ENCODE results near the gene PIMREG.

PIMREG gene

DNA sequence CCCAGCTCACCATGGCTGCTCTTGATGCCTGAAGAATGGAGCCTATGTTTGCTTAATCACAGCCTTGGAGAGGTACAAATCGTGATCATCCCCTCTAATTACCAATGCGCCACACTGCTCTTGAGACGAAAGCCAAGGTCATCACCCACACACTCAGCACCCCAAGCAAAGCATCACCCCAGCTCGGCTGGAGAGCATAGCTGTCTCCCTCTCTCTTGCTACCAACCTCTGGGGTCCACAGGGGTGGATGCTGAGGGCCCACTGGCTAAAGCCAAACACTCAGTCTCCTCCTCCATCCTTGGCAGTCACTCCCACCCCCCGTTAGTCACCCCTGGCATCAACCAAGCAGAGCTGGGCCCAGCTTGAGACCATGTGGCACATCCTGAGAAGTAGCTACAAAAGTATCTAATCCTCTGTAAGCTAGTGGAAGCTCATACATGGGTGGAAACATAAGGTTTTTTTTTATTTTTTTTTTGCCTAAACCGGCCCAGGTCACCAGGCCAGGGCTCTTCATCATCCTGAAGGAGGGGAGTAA lies 44.8 kb downstream of the PIMREG start:
- Histone ChIP-seq H3K36me3 (ENCODE audit: insufficient read depth) (no peaks in the 10 kb centered on the region), H3K4me2 (no peak overlapping the region), H4K20me1 (ENCODE audit: insufficient read depth) (no peaks in the 10 kb centered on the region), H2AFZ (ENCODE audit: low read depth) (no peak overlapping the region), H3K9ac (no peak overlapping the region), H3K27ac (no peak overlapping the region), H3K27me3 (ENCODE audit: insufficient read depth, low read depth) (no peaks in the 10 kb centered on the region), H3K4me1 (ENCODE audit: low read depth, poor library complexity, severe bottlenecking) (no peaks in the 10 kb centered on the region), H3K4me3 (IDR thresholded peaks at IDR 0.05; ENCODE audit: insufficient read depth, low read depth, low read length) (no peak overlapping the region), H3K79me2 (ENCODE audit: insufficient read depth, low read depth) (no peaks in the 10 kb centered on the region)
- TF ChIP-seq, protein P1, sequence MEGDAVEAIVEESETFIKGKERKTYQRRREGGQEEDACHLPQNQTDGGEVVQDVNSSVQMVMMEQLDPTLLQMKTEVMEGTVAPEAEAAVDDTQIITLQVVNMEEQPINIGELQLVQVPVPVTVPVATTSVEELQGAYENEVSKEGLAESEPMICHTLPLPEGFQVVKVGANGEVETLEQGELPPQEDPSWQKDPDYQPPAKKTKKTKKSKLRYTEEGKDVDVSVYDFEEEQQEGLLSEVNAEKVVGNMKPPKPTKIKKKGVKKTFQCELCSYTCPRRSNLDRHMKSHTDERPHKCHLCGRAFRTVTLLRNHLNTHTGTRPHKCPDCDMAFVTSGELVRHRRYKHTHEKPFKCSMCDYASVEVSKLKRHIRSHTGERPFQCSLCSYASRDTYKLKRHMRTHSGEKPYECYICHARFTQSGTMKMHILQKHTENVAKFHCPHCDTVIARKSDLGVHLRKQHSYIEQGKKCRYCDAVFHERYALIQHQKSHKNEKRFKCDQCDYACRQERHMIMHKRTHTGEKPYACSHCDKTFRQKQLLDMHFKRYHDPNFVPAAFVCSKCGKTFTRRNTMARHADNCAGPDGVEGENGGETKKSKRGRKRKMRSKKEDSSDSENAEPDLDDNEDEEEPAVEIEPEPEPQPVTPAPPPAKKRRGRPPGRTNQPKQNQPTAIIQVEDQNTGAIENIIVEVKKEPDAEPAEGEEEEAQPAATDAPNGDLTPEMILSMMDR (conservative IDR thresholded peaks at IDR 0.05; ENCODE audit: low read depth, low read length) = no peak

DNA sequence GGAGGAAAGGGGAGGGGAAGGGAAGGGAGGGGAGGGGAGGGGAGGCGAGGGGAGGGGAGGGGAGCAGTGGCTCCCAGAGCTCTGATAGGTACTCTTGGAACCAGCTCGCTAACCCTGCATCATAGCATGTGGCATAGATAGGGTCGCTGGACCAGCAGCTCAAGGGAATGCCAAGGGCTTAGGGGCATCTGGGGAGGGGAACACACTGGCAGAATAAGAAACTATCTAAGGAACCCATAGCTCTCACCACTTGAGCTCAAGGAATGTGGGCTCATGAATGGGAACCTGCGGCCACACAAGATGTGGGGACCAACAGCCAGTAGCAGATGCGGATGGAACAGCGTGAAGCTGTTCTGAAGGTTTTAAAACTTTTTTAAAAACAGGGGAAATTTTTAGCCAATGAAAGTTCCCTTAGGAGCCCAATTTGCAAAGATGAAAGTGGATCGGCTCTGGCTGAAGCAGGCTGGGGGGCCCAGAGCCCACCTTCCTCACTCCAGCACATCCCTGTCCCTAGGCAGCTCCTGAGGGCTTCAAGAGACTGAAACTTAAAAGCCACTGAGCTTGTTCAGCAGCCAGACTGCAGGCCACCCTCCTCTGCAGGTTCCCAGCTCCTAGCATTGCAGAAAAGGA lies 46.9 kb downstream of the PIMREG start:
- Histone ChIP-seq H2AFZ (ENCODE audit: low read depth) (no peak overlapping the region), H3K27ac (no peak overlapping the region), H4K20me1 (ENCODE audit: insufficient read depth) (no peaks in the 10 kb centered on the region), H3K79me2 (ENCODE audit: insufficient read depth, low read depth) (no peaks in the 10 kb centered on the region), H3K9ac (no peak overlapping the region), H3K36me3 (ENCODE audit: insufficient read depth) (no peaks in the 10 kb centered on the region), H3K4me2 (no peak overlapping the region), H3K4me3 (IDR thresholded peaks at IDR 0.05; ENCODE audit: insufficient read depth, low read depth, low read length) (no peak overlapping the region), H3K4me1 (ENCODE audit: low read depth, poor library complexity, severe bottlenecking) (no peaks in the 10 kb centered on the region), H3K27me3 (ENCODE audit: insufficient read depth, low read depth) (no peaks in the 10 kb centered on the region)
- TF ChIP-seq, protein P1 (conservative IDR thresholded peaks at IDR 0.05; ENCODE audit: low read depth, low read length) = no peak

DNA sequence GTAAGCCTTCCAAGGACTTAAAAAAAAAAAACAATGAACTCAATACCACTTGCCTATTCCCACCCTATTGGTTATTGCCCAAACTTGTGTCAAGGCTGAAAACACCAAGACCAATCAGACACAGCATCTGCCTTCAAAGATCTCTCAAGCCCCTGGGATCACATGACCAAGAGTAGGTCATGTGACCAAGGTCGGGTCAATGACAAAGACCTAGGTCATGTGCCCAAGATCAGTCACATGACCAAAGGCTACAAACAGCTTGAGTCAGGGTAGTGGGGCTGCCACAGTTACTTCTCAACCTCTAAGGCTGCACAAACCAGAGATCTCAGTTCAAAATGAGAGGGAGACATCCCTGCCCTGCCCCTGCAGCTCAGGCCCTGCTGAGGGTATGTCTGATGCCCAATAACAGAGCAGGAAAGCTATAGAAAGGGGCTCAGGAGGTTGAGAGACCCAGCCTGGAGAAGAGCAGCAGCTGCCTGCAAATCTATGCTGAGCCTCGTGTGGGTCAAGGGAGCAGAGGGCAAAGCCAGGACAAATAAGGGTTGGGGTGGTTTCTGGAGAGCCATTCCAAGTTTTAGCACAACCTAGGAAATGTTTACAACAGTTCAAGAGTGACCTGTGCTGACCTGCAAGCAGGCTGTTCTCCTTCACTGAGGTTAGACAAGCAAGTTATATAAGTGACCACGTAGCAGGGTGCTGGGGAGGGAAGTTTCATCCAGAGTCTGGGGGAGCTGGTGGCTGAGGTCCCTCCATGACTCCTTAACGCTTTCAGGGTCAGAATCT lies 48.8 kb downstream of the PIMREG start:
- no peaks in the 10 kb centered on the region for H4K20me1 ChIP-seq (ENCODE audit: insufficient read depth)
- H3K79me2 ChIP-seq (ENCODE audit: insufficient read depth, low read depth) = no peaks in the 10 kb centered on the region
- no peak overlapping the region for H2AFZ ChIP-seq (ENCODE audit: low read depth)
- no peaks in the 10 kb centered on the region for H3K4me1 ChIP-seq (ENCODE audit: low read depth, poor library complexity, severe bottlenecking)
- H3K36me3 ChIP-seq (ENCODE audit: insufficient read depth) = no peaks in the 10 kb centered on the region
- H3K4me3 ChIP-seq (IDR thresholded peaks at IDR 0.05; ENCODE audit: insufficient read depth, low read depth, low read length) = no peak overlapping the region
- no peak overlapping the region for H3K9ac ChIP-seq
- H3K27ac ChIP-seq = no peak overlapping the region
- H3K4me2 ChIP-seq = no peak overlapping the region
- TF ChIP-seq, protein P1 (conservative IDR thresholded peaks at IDR 0.05; ENCODE audit: low read depth, low read length) = no peak
- no peaks in the 10 kb centered on the region for H3K27me3 ChIP-seq (ENCODE audit: insufficient read depth, low read depth)

DNA sequence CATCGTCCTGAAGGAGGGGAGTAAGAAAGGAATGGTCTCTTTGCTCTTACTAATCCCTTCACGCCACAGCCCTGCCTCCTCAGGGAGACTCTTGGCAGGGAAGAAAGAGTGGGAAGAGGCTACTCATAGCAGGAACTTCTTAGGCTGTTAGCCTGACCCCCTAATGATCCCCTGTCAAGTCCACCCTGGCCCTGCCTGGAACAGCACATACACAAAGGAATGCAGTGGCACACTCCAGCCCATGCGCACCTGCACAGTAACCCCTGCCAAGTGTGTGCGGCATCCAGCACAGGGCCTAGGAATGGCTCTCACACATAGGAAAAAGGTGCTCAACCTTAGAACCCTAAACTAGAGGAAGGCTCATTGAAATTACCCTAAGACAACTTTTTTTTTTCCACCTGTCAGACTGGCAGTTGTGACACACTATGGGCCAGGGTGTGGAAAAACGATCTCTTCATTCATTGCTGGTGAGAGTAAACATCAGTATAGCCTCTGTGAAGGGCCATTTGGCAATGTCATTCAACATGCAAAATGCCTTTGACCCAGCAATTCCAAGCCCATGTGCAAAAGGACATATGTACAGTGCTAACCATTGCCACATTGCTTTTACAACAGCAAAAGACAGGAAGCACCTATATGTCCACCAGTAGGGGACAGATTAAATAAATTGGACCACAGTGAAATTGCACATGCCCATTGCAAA lies 50.1 kb downstream of the PIMREG start:
- Histone ChIP-seq H3K4me3 (IDR thresholded peaks at IDR 0.05; ENCODE audit: insufficient read depth, low read depth, low read length) (no peak overlapping the region), H3K4me1 (ENCODE audit: low read depth, poor library complexity, severe bottlenecking) (no peaks in the 10 kb centered on the region)

More for the DNA sequence above, 50.1 kb downstream of the PIMREG start:
- Histone ChIP-seq H4K20me1 (ENCODE audit: insufficient read depth) (no peaks in the 10 kb centered on the region), H3K36me3 (ENCODE audit: insufficient read depth) (no peaks in the 10 kb centered on the region), H3K27me3 (ENCODE audit: insufficient read depth, low read depth) (no peaks in the 10 kb centered on the region), H2AFZ (ENCODE audit: low read depth) (no peak overlapping the region), H3K27ac (no peak overlapping the region), H3K9ac (no peak overlapping the region), H3K4me2 (no peak overlapping the region), H3K79me2 (ENCODE audit: insufficient read depth, low read depth) (no peaks in the 10 kb centered on the region)
- TF ChIP-seq, protein P1 (conservative IDR thresholded peaks at IDR 0.05; ENCODE audit: low read depth, low read length) = no peak
